CD4-positive, alpha-beta T cell (primary cell): Measurements from ENCODE around the gene CTBP1. TPM values are rescaled to one million over a fixed set of nuclear protein-coding genes. Genes with fewer than 3 reads are reported as not detected.

Experiments used
- ATAC-seq: fragments of 200-7000 bp; cut with Tn5 transposase; one replicate; pipeline ENCODE4 v1.10.0; 2022; ENCODE audit warnings: mild to moderate bottlenecking; ENCODE audit not compliant: poor library complexity
- CTCF ChIA-PET: fragments of 350-600 bp; sonication (Branson Sonifier 250); formaldehyde crosslinking; loops from one replicate; lab custom pipeline; 2021; ENCODE audit warnings: antibody characterized with exemption, inconsistent platforms; lab: Charles Lee
- POLR2A ChIA-PET: fragments of 350-600 bp; sonication (Branson Sonifier 250); formaldehyde crosslinking; loops from one replicate; lab custom pipeline; 2021; ENCODE audit warnings: antibody characterized with exemption, inconsistent platforms; lab: Charles Lee
- DNase-seq, 14 experiments: peaks; one replicate each; pipeline ENCODE4 v3.0.0-alpha.2; 2013 to 2020; ENCODE audit warnings: mixed read lengths in 2 of 14
- H3K27ac ChIP-seq, 2 donors: one replicate each; pipeline versions ENCODE4 v1.5.1 to v1.7.0; 2013; ENCODE audit warnings: low read length in 2 of 2, low read depth in 1 of 2, mild to moderate bottlenecking in 1 of 2
- H3K27me3 ChIP-seq, 2 experiments: 1 replicate in 1 of 2; 2 replicates in 1 of 2; pipeline versions ENCODE4 v1.6.1 to v1.7.0; 2013; ENCODE audit warnings: low read length in 2 of 2, control low read depth in 1 of 2, mild to moderate bottlenecking in 1 of 2, moderate library complexity in 1 of 2; ENCODE audit not compliant: insufficient read depth in 2 of 2, control insufficient read depth in 1 of 2
- H3K36me3 ChIP-seq: one replicate; pipeline ENCODE4 v1.6.1; 2013; ENCODE audit warnings: low read length, control low read depth; ENCODE audit not compliant: insufficient read depth
- H3K4me1 ChIP-seq: one replicate; pipeline ENCODE4 v1.6.1; 2013; ENCODE audit warnings: low read length, control low read depth; ENCODE audit not compliant: insufficient read depth
- H3K4me3 ChIP-seq: one replicate; pipeline ENCODE4 v1.5.1; 2013; ENCODE audit warnings: mild to moderate bottlenecking, low read length, moderate library complexity
- H3K9me3 ChIP-seq, 2 experiments: 1 replicate in 1 of 2; 2 replicates in 1 of 2; pipeline versions ENCODE4 v1.6.1 to v1.7.0; 2013; ENCODE audit warnings: low read length in 2 of 2, mild to moderate bottlenecking in 2 of 2, control low read depth in 1 of 2, moderate library complexity in 1 of 2; ENCODE audit not compliant: control insufficient read depth in 1 of 2, insufficient read depth in 1 of 2
- H3K27ac Mint-ChIP-seq: one replicate; pipeline ENCODE4 v1.8.0; 2020; ENCODE audit warnings: mixed read lengths
- H3K27me3 Mint-ChIP-seq: one replicate; pipeline ENCODE4 v1.8.0; 2021; ENCODE audit warnings: mixed read lengths
- H3K36me3 Mint-ChIP-seq: one replicate; pipeline ENCODE4 v1.8.0; 2021; ENCODE audit warnings: low read depth, mixed read lengths
- H3K4me1 Mint-ChIP-seq: one replicate; pipeline ENCODE4 v1.8.0; 2021; ENCODE audit warnings: low read depth, mixed read lengths
- H3K4me3 Mint-ChIP-seq: one replicate; pipeline ENCODE4 v1.8.0; 2020; ENCODE audit warnings: mild to moderate bottlenecking, mixed read lengths
- H3K9me3 Mint-ChIP-seq: one replicate; pipeline ENCODE4 v1.8.0; 2020; ENCODE audit warnings: mixed read lengths
- CTCF ChIP-seq: fragments of 200-600 bp; IDR thresholded peaks from one replicate; pipeline ENCODE4 v1.8.0; 2022; ENCODE audit warnings: antibody characterized with exemption, mild to moderate bottlenecking
- intact Hi-C, 2 experiments: fragments of 100-400 bp; cut with DNase I in 1 of 2; cut with micrococcal nuclease in 1 of 2; formaldehyde crosslinking; loops; one replicate each; pipeline versions ENCODE4 v1.15.1 to v1.9.0; 2023 to 2025; cut with DNase I, micrococcal nuclease
- total RNA-seq, 174 experiments: library from RNA in 2 of 174; stranded (reverse) in 2 of 174; gene quantifications; one replicate each; pipeline ENCODE4 v1.2.3 and lab custom pipeline; 2021 to 2026

Gene CTBP1
- total RNA-seq, 2 experiments from 2014 or later: 132 to 148 TPM

DNA sequence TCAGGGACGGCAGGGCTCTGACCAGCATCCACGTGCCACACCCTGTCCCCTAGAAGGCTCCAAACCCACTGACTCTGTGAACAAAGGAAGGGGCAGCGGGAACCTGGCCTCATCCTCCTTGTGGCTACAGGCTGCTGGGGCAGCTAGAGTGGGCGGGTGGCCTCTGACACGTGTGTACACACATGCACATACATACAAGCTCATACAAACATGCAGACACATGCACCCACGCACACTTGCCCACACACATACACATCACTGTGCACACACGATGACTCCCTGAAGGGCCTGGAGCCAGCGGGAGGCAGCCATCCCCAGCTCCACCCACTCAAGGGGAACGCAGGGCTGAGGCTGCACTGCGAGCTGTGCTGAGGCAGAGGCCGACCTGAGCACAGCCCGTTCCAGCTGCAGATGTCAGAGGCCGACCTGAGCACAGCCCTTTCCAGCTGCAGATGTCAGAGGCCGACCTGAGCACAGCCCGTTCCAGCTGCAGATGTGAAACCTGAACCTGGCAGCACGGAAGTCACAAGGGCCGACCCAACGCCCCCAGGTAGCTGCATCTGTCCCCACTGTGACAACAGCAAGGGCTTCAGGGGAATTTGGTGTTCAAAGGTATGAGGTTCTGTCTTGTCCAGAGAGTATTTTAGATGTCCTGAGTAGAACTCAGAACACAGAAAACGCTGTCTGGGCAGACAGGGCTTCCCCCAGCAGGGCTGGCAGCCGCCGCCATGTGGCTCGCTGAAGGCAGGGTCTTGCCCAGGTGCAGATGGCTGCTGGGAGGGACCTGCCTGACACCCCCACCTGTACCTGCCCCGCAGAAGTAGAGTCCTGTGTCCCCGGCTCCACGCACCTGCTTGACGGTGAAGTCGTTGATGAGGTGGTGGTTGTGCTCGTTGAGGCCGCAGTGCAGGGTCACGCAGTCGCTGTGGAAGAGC is 33.5 kb downstream of the CTBP1 start:
- Mint-ChIP-seq H3K4me3 (no peak overlapping the region), H3K36me3 (peaks cover 41% of the 10 kb centered on the region), H3K4me1 (peaks cover 29% of the 10 kb centered on the region), H3K27ac (no peak overlapping the region), H3K27me3 (no peaks in the 10 kb centered on the region), H3K9me3 (no peaks in the 10 kb centered on the region)
- Histone ChIP-seq H3K4me1 (peaks cover 44% of the 10 kb centered on the region), H3K4me3 (no peak overlapping the region), H3K27ac (no peak overlapping the region), H3K9me3 (peaks cover 0 to 3% of the 10 kb centered on the region in 2 experiments), H3K36me3 (peaks cover 63% of the 10 kb centered on the region), H3K27me3 (no peaks in the 10 kb centered on the region)
- intact Hi-C loops: loop anchor here in 1 of 2 experiments (5.0 kb wide), 1 partner anchor 48 kb away; no protein-coding TSS in a partner anchor
- ATAC-seq: no peak
- DNase-seq: no peak
- TF ChIP-seq CTCF: no peak
- ChIA-PET CTCF (no interaction called here), POLR2A (interaction anchor here (1.1 kb wide), 1 partner anchor 10 kb away, joined by 3 read pairs; no protein-coding TSS in a partner anchor)

DNA sequence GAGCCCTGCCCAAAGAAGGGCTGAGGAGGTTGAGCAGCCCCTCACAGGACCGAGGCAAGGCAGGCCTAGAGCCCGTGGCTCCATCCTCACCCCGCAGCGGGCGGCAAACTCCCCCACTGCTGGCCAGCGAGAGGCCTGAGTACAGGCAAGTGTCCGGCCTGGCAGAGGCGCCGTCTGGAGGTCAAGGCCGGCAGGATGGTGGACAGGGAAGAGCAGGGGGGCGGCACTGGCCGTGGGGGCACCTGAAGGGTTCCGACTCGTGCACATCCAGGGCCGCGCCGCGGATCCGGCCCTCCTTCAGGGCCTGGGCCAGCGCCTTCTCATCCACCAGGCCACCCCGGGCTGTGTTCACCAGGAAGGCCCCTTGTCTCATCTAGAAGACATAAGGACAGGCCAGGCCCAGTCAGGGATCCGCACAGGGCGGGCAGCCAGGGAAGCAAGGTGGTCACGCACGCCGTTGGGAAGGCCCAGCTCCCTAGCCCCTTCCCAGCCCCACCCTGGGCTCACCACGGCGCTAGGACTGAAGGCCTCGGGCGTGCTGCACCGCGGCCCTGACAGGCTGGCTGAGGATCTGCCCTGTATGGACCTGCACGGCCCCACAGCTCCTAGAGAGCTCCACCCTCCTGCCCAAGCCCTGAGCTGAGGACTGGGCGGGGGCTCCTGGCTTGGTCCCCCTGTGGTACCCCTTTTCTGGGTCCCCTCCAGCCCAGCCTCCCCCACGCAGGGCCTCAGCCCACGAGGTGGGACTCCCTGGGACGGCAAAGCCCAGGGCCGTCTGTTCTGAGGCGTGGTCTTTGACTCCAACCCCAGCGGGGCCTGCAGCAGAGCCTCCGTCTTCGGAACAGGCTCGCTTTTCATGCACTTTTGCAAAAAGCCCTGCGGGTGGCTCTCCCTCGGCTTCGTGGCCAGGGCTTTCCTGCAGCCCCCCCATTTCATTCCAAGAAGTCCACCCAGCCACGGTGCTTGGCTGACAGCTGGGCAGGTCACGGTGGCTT is 34.5 kb downstream of the CTBP1 start:
- no peak for TF ChIP-seq CTCF
- Histone ChIP-seq H3K36me3 (peaks cover 68% of the 10 kb centered on the region), H3K4me1 (peaks cover 40% of the 10 kb centered on the region), H3K27ac (no peak overlapping the region), H3K27me3 (no peaks in the 10 kb centered on the region), H3K4me3 (no peak overlapping the region), H3K9me3 (peaks cover 0 to 3% of the 10 kb centered on the region in 2 experiments)
- CTCF ChIA-PET: no interaction called here
- no peak overlapping the region for H3K4me3 Mint-ChIP-seq
- H3K27ac Mint-ChIP-seq: no peak overlapping the region
- POLR2A ChIA-PET: interaction anchor here (1.1 kb wide), 1 partner anchor 9 kb away, joined by 3 read pairs; no protein-coding TSS in a partner anchor
- intact Hi-C loops: loop anchor here in 1 of 2 experiments (5.0 kb wide), 1 partner anchor 47 kb away; no protein-coding TSS in a partner anchor
- no peak for DNase-seq
- no peaks in the 10 kb centered on the region for H3K27me3 Mint-ChIP-seq
- H3K36me3 Mint-ChIP-seq: peaks cover 36% of the 10 kb centered on the region
- H3K9me3 Mint-ChIP-seq: no peaks in the 10 kb centered on the region
- ATAC-seq: no peak
- peaks cover 26% of the 10 kb centered on the region for H3K4me1 Mint-ChIP-seq
